Osteocyte (in vitro differentiated cells): ENCODE measurements around the gene ARL15. TPM values are rescaled to one million over a fixed set of nuclear protein-coding genes. Genes with fewer than 3 reads are reported as not detected.

Source experiments
- DNase-seq: peaks from one replicate; pipeline ENCODE4 v3.0.0; 2021; ENCODE audit warnings: mixed read lengths; ENCODE audit not compliant: unreplicated experiment; ENCODE audit errors: extremely low spot score
- H3K27ac Mint-ChIP-seq: one replicate; pipeline ENCODE4 v1.8.0; 2021; ENCODE audit warnings: mild to moderate bottlenecking, mixed read lengths; ENCODE audit not compliant: unreplicated experiment
- H3K27me3 Mint-ChIP-seq: one replicate; pipeline ENCODE4 v1.8.0; 2021; ENCODE audit warnings: mixed read lengths; ENCODE audit not compliant: unreplicated experiment
- H3K36me3 Mint-ChIP-seq: one replicate; pipeline ENCODE4 v1.8.0; 2021; ENCODE audit warnings: mixed read lengths; ENCODE audit not compliant: unreplicated experiment
- H3K4me1 Mint-ChIP-seq: one replicate; pipeline ENCODE4 v1.8.0; 2021; ENCODE audit warnings: mixed read lengths; ENCODE audit not compliant: unreplicated experiment
- H3K4me3 Mint-ChIP-seq: one replicate; pipeline ENCODE4 v1.8.0; 2021; ENCODE audit warnings: mild to moderate bottlenecking, moderate library complexity, mixed read lengths; ENCODE audit not compliant: unreplicated experiment
- H3K9me3 Mint-ChIP-seq: one replicate; pipeline ENCODE4 v1.8.0; 2021; ENCODE audit warnings: mixed read lengths; ENCODE audit not compliant: unreplicated experiment
- total RNA-seq: library from RNA; stranded (reverse); gene quantifications from 2 replicates; pipeline ENCODE4 v1.2.1, GENCODE V29; 2021
- TF ChIP-seq, protein P1 (sequence below): fragments of 200-600 bp; sonication (generic); IDR thresholded peaks from 2 replicates; pipeline ENCODE4 v1.5.0; 2021; ENCODE audit warnings: antibody characterized with exemption, mild to moderate bottlenecking, moderate library complexity

ARL15 gene
- total RNA-seq, 1 donor from 2014 or later = 16.6 TPM

DNA sequence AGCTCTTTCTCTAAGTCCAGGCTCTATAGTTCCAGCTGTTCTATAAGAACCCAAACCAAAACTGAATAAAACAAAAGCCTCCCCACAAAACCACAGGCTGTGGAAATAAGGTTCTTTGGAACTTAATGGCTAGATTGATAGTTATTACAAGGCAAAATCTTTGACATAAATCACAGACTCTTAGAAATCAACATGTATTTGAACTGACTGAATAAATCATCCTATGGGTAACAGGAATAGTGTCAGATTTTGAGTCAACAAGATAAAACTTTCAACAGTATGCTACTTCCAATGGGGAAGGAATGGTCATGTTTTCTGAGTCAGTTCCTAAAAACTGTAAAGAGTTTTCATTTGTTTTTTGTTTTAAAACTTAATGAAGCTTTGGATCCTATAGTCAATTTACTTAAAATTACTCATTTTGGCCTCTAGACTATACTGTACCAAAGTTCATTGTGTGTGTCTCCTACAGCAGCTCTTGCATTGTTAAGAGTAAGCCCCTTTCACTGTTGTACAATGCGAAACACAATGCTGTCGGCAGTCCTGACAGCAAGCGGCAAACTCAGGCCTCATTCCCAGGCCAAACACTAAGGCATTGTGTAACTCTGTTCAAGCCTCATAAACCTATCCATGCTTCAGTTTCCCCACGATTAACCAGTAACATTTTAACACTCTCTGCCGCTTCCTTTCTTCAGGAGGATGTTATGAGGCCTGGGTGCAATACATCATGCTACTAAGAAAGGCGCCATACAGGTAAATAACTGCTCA lies 134.1 kb downstream of the ARL15 start:
- Mint-ChIP-seq H3K9me3 (no peaks in the 10 kb centered on the region), H3K4me3 (no peak overlapping the region), H3K27ac (no peak overlapping the region), H3K4me1 (no peaks in the 10 kb centered on the region), H3K27me3 (no peaks in the 10 kb centered on the region), H3K36me3 (no peaks in the 10 kb centered on the region)
- no peak for DNase-seq
- TF ChIP-seq, protein P1, sequence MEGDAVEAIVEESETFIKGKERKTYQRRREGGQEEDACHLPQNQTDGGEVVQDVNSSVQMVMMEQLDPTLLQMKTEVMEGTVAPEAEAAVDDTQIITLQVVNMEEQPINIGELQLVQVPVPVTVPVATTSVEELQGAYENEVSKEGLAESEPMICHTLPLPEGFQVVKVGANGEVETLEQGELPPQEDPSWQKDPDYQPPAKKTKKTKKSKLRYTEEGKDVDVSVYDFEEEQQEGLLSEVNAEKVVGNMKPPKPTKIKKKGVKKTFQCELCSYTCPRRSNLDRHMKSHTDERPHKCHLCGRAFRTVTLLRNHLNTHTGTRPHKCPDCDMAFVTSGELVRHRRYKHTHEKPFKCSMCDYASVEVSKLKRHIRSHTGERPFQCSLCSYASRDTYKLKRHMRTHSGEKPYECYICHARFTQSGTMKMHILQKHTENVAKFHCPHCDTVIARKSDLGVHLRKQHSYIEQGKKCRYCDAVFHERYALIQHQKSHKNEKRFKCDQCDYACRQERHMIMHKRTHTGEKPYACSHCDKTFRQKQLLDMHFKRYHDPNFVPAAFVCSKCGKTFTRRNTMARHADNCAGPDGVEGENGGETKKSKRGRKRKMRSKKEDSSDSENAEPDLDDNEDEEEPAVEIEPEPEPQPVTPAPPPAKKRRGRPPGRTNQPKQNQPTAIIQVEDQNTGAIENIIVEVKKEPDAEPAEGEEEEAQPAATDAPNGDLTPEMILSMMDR = no peak

DNA sequence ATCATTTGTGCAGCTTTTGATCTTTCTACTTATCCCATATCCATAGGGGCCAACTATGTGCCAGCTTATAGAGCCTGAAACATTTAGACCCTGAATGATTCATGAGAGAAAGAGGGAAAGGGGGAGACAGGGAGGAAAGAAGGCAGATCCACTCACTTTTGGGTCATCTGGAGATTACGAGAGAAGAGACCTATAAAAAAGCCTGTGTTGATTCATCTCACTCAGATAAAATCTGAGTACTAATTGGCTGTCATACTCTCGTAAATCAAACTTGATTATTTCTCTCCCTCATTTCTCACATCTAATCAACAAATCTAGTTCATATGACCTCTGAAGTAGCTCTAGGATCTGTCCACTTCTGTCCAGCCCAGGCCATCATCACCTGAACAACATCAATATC lies 137.1 kb downstream of the ARL15 start:
- Mint-ChIP-seq H3K27ac (no peak overlapping the region), H3K4me3 (no peak overlapping the region), H3K4me1 (no peaks in the 10 kb centered on the region), H3K9me3 (no peaks in the 10 kb centered on the region), H3K36me3 (peaks cover 4% of the 10 kb centered on the region), H3K27me3 (no peaks in the 10 kb centered on the region)
- TF ChIP-seq, protein P1 = no peak
- no peak for DNase-seq

DNA sequence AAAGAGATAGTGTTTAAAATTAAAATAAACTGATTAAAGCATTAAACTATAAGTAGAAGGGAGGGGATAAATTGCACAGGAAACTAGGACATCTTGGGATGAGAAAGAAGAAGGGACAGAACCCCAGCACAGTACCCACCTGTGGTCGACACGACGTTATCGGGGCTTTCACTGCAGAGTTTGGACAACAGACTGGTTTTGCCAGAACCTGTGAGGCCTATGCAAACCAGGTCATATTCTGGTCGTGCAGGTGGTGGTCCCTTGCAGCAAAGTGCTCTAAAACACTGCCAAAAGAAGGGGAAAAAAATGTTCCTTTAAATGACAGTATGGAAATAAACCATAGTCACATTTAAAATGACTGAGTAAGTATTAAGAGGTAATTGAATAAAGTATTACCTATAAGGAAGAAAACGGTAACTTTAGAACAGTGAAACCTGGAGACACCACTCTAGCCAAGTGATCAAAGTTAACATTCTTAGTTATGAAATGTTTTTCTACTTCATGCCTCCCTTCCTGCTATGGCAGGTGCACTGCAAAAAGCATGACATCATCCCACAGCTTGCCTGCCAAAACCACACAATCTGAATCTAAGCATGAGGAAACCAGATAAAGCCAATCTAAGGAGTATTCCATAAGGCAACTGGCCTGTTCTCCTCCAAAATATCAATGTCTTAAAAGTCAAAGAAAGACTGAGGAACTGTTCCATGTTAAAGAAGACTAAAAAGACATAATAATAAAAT lies 138.6 kb downstream of the ARL15 start:
- TF ChIP-seq, protein P1 = no peak
- Mint-ChIP-seq H3K27ac (no peak overlapping the region), H3K4me1 (no peaks in the 10 kb centered on the region), H3K9me3 (no peaks in the 10 kb centered on the region), H3K36me3 (peaks cover 7% of the 10 kb centered on the region), H3K4me3 (no peak overlapping the region), H3K27me3 (no peaks in the 10 kb centered on the region)
- no peak for DNase-seq

DNA sequence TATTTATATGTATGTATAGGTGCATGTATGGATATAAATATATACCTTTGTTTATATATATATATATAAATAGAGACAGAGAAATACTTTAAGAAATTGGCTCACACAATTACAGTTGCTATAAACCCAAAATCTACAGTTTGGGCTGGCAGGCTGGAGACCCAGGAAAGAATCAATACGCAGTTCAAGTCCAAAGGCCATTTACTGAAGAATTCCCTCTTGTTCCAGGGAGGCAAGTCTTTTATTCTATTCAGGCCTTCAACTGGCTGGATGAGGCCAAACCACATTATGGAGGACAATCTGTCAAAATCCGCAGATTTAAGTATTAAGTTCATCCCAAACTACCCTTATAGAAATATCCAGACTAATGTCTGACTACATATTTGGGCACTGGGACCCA lies 144.7 kb downstream of the ARL15 start:
- Mint-ChIP-seq H3K27ac (no peak overlapping the region), H3K4me3 (no peak overlapping the region), H3K27me3 (no peaks in the 10 kb centered on the region), H3K36me3 (peaks cover 10% of the 10 kb centered on the region), H3K4me1 (no peaks in the 10 kb centered on the region), H3K9me3 (peaks cover 11% of the 10 kb centered on the region)
- no peak for DNase-seq
- TF ChIP-seq, protein P1 = no peak

DNA sequence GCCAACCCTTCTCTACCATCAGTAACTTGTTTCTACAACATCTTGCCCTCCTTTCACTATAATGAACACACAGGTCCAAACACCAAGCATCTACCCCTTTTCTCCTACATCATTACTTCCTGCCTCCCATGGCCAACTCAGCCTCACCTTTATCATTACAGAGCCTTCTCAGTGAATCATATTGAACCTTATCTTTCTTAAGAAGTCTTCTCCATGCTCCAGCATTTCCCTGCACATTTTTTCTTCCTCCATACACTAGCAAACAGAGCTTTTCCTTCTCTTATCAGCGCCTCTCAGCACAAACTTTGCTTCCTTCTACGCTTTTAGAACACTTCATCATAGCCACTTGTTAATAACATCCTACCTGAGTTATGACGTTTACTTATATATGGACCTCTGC lies 148.2 kb downstream of the ARL15 start:
- TF ChIP-seq, protein P1 = no peak
- H3K4me3 Mint-ChIP-seq = no peak overlapping the region

More for the DNA sequence above, 148.2 kb downstream of the ARL15 start:
- Mint-ChIP-seq H3K27ac (no peak overlapping the region), H3K9me3 (peaks cover 11% of the 10 kb centered on the region), H3K27me3 (no peaks in the 10 kb centered on the region), H3K36me3 (peaks cover 5% of the 10 kb centered on the region), H3K4me1 (no peaks in the 10 kb centered on the region)
- no peak for DNase-seq
